Measurements from ENCODE around the gene SLC25A23. TPM values are rescaled to one million over a fixed set of nuclear protein-coding genes. Genes with fewer than 3 reads are reported as not detected.
A peak's percentile ranks its signal among the peaks of the same experiment; 100 is the strongest.
"Not testable (repeated sequence)": the region's sequence is repeated elsewhere in the genome, so short reads cannot be mapped to it uniquely, and the experiment has no call there.

The SLC25A23 gene
- total RNA-seq, 5 donors from 2014 or later (not counting 1 experiment from before 2014, with no cell fraction given), result 15.5 to 28.0 (median 25.5) TPM

- H3K36me3 Mint-ChIP-seq, result no peaks in the 10 kb centered on the region
- POLR2A ChIA-PET, result no interaction called here
- Histone ChIP-seq H3K4me3 (ENCODE audit: control insufficient read depth in 1 of 2, extremely low read depth in 1 of 2, low read length in 1 of 2) (no peak overlapping the region), H3K9me3 (no peaks in the 10 kb centered on the region), H3K27me3 (replicated peaks in 1 of 2; ENCODE audit: control insufficient read depth in 2 of 2, extremely low read depth in 1 of 2, insufficient read depth in 2 of 2, low read length in 1 of 2) (peaks cover 0 to 10% of the 10 kb centered on the region in 2 experiments), H3K36me3 (ENCODE audit: control insufficient read depth in 2 of 2, extremely low read depth in 1 of 2, insufficient read depth in 1 of 2, low read length in 1 of 2) (no peaks in the 10 kb centered on the region), H3K27ac (ENCODE audit: low read length) (no peak overlapping the region), H3K4me1 (ENCODE audit: control insufficient read depth in 1 of 2, extremely low read depth in 1 of 2, insufficient read depth in 2 of 2, low read length in 2 of 2) (peaks cover 0 to 7% of the 10 kb centered on the region in 2 experiments)
- 88% methylated on average over 11 of the region's 11 CpGs for WGBS (ENCODE audit: insufficient coverage)
- peak overlapping the region in 1 of 2 donors; percentile 46 for H3K27ac Mint-ChIP-seq
- H3K9me3 Mint-ChIP-seq, result no peaks in the 10 kb centered on the region
- no peak overlapping the region for H3K4me3 Mint-ChIP-seq
- peaks cover 0 to 7% (median 2%) of the 10 kb centered on the region in 3 donors for H3K4me1 Mint-ChIP-seq
- ATAC-seq (replicated peaks in 1 of 4) (no peak), DNase-seq (no peak)
- H3K27me3 Mint-ChIP-seq, result no peaks in the 10 kb centered on the region
- CTCF ChIA-PET, result no interaction called here
These were observed 27.7 kb downstream of the SLC25A23 start for GRCh38 chr19:6431891-6432290.

DNA sequence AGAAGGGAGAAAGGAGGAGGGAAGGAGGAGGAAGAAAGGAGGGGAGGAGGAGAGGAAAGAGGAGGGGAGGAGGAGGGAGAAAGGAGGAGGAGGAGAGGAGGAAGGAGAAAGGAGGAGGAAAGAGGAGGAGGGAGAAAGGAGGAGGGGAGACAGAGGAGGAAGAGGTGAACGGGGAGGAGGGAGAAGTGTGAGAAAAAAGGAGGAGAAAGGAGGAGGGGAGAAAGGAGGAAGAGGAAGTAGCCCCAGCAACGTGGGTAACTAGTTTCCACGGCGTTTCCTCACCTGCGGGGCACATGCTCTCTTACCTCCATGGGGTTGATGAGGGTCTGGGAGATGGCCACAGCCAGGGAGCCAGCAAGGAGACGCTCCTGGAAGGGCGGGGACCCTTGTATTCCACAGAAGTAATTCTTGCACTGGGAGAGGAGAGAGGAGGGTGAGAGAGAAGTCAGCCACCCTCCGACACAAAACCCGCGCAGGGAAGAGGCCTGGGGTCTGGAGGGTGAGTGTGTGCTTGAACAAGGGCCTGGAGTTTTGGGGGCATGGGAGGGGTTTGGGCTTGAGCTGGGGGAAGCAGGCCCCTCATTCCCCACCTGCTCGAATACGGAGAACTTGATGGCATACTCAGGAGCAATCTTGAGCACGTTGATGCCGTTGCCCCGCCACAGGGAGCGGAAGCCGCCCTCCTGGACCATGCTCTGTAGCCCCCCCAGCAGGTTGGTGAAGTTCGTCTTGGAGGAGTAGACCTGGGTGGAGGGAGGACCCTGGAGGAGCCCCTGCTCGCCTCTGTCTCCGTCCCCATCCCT, 30.0 kb downstream of the SLC25A23 start:
- peak overlapping the region in 1 of 3 donors; percentile 48 for H3K4me3 Mint-ChIP-seq
- no peak overlapping the region for H3K27ac ChIP-seq (ENCODE audit: low read length)
- WGBS (ENCODE audit: insufficient coverage), result 34% methylated on average over 8 of the region's 20 CpGs
- ChIA-PET POLR2A (no interaction called here), CTCF (no interaction called here)
- H3K27me3 Mint-ChIP-seq, result no peaks in the 10 kb centered on the region
- peaks cover 0 to 10% of the 10 kb centered on the region in 2 experiments for H3K27me3 ChIP-seq (replicated peaks in 1 of 2; ENCODE audit: control insufficient read depth in 2 of 2, extremely low read depth in 1 of 2, insufficient read depth in 2 of 2, low read length in 1 of 2)
- H3K4me1 Mint-ChIP-seq, result peaks cover 9 to 22% (median 14%) of the 10 kb centered on the region in 3 donors
- ATAC-seq (replicated peaks in 1 of 4) (no peak), DNase-seq (no peak)
- H3K4me1 ChIP-seq (ENCODE audit: control insufficient read depth in 1 of 2, extremely low read depth in 1 of 2, insufficient read depth in 2 of 2, low read length in 2 of 2), result peaks cover 5 to 21% of the 10 kb centered on the region in 2 experiments
- no peaks in the 10 kb centered on the region for H3K9me3 ChIP-seq
- no peak overlapping the region for H3K4me3 ChIP-seq (ENCODE audit: control insufficient read depth in 1 of 2, extremely low read depth in 1 of 2, low read length in 1 of 2)
- no peak overlapping the region for H3K27ac Mint-ChIP-seq
- H3K9me3 Mint-ChIP-seq, result no peaks in the 10 kb centered on the region
- no peaks in the 10 kb centered on the region for H3K36me3 ChIP-seq (ENCODE audit: control insufficient read depth in 2 of 2, extremely low read depth in 1 of 2, insufficient read depth in 1 of 2, low read length in 1 of 2)
- no peaks in the 10 kb centered on the region for H3K36me3 Mint-ChIP-seq

DNA sequence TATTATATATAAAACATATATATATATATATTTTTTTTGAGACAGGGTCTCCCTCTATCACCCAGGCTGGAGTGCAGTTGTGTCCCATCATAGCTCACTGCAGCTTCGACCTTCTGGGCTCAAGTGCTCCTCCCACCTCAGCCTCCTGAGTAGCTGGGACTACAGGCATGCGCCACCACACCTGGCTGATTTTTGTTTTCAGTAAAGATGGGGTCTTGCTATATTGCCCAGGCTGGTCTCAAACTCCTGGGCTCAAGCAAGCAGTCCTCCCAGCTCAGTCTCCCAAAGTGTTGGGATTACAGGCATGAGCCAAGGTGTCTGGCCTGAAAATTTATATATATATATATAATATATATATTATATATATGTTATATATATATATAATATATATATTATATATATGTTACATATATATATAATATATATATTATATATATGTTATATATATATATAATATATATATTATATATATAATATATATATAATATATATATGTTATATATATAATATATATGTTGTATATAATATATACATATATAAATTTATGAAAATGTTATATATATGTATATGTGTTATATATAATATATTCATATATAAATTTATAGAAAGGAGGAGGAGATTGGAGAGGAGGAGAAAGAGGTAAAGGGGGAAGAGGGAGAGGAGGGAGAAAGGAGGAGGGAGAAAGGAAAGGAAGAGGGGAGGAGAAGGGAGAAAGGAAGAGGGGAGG, 30.7 kb downstream of the SLC25A23 start:
- WGBS (ENCODE audit: insufficient coverage), result no CpG with 5 or more reads among the region's 2 CpGs
- H3K4me1 ChIP-seq (ENCODE audit: control insufficient read depth in 1 of 2, extremely low read depth in 1 of 2, insufficient read depth in 2 of 2, low read length in 2 of 2), result peaks cover 5 to 24% of the 10 kb centered on the region in 2 experiments
- CTCF ChIA-PET, result interaction anchor here in 1 of 2 donors (0.5 kb wide), 1 partner anchor 89 kb away, joined by 6 read pairs; no protein-coding TSS in a partner anchor
- H3K27me3 Mint-ChIP-seq; H3K36me3 Mint-ChIP-seq; H3K9me3 ChIP-seq; DNase-seq; H3K27ac Mint-ChIP-seq; ATAC-seq (replicated peaks in 1 of 4); H3K36me3 ChIP-seq (ENCODE audit: control insufficient read depth in 2 of 2, extremely low read depth in 1 of 2, insufficient read depth in 1 of 2, low read length in 1 of 2); H3K4me3 ChIP-seq (ENCODE audit: control insufficient read depth in 1 of 2, extremely low read depth in 1 of 2, low read length in 1 of 2); H3K27ac ChIP-seq (ENCODE audit: low read length); POLR2A ChIA-PET; H3K9me3 Mint-ChIP-seq: not testable (repeated sequence)
- Mint-ChIP-seq H3K4me1 (peaks cover 9 to 22% (median 14%) of the 10 kb centered on the region in 3 donors), H3K4me3 (peak overlapping the region in 1 of 3 donors; percentile 48)
- peaks cover 0 to 10% of the 10 kb centered on the region in 2 experiments for H3K27me3 ChIP-seq (replicated peaks in 1 of 2; ENCODE audit: control insufficient read depth in 2 of 2, extremely low read depth in 1 of 2, insufficient read depth in 2 of 2, low read length in 1 of 2)

- Mint-ChIP-seq H3K9me3 (no peaks in the 10 kb centered on the region), H3K36me3 (no peaks in the 10 kb centered on the region), H3K27ac (no peak overlapping the region), H3K4me3 (no peak overlapping the region), H3K27me3 (no peaks in the 10 kb centered on the region), H3K4me1 (peaks cover 25 to 40% (median 31%) of the 10 kb centered on the region in 3 donors)
- H3K4me1 ChIP-seq (ENCODE audit: control insufficient read depth in 1 of 2, extremely low read depth in 1 of 2, insufficient read depth in 2 of 2, low read length in 2 of 2), result peaks cover 13 to 41% of the 10 kb centered on the region in 2 experiments
- no peak overlapping the region for H3K4me3 ChIP-seq (ENCODE audit: control insufficient read depth in 1 of 2, extremely low read depth in 1 of 2, low read length in 1 of 2)
- no peaks in the 10 kb centered on the region for H3K9me3 ChIP-seq
- ATAC-seq (replicated peaks in 1 of 4) (no peak), DNase-seq (no peak)
- ChIA-PET CTCF (no interaction called here), POLR2A (no interaction called here)
- 93% methylated on average over 17 of the region's 18 CpGs for WGBS (ENCODE audit: insufficient coverage)
- peaks cover 0 to 5% of the 10 kb centered on the region in 2 donors for H3K36me3 ChIP-seq (ENCODE audit: control insufficient read depth in 2 of 2, extremely low read depth in 1 of 2, insufficient read depth in 1 of 2, low read length in 1 of 2)
- H3K27ac ChIP-seq (ENCODE audit: low read length), result no peak overlapping the region
- H3K27me3 ChIP-seq (replicated peaks in 1 of 2; ENCODE audit: control insufficient read depth in 2 of 2, extremely low read depth in 1 of 2, insufficient read depth in 2 of 2, low read length in 1 of 2), result peaks cover 0 to 9% of the 10 kb centered on the region in 2 experiments
These were observed 32.5 kb downstream of the SLC25A23 start for GRCh38 chr19:6427131-6427530.

DNA sequence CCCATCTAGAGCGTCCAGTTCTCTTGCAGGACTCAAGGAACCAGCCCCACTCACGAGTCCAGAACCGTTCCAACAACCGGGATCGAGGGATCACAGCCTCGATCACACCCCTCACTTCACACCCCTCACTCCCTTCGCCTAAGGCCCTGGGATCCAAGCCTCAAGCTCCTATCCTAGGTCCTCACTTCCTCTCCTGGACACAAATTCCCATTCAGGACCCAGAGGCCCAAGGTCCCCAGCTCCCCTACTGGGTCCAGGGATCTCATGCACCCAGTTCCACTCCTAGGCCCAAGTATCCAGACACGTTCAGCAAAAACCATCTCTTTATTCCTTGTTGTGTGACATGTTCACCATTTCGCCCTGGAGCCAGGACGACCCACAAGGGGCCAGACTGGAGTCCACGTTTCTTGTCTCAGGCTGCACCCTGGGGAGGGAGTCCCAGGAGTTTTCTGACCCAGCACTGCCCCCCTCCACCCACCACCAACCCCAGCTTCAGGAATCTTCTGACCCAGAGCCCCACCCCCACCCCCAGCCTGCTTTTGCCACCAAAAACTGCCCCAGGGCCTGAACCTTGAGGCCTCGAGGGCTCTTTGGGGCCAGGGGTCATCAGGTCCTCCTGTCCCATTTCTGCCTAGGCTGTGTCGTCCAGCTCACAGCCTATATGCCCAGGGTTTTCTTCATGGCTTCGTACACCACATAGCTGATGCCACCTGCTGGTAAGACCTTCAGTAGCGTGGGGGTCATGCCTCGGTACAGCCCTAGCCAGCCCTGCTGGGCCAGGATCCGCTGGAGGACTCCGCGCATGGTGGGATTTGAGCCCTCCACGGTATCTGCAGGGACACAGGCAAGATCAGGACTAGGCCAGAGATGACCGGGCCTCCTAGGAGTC, 33.6 kb downstream of the SLC25A23 start:
- 96% methylated on average over 19 of the region's 21 CpGs for WGBS (ENCODE audit: insufficient coverage)
- Mint-ChIP-seq H3K4me3 (peak overlapping the region; percentile 71 to 81 (median 71)), H3K27me3 (no peaks in the 10 kb centered on the region), H3K36me3 (peaks cover under 1% of the 10 kb centered on the region), H3K27ac (peak overlapping the region; percentile 85 to 97), H3K4me1 (peaks cover 33 to 42% (median 41%) of the 10 kb centered on the region in 3 donors), H3K9me3 (no peaks in the 10 kb centered on the region)
- ChIA-PET CTCF (interaction anchor here (0.7 to 1.1 kb wide), 3 partner anchors 54 to 895 kb away, joined by 3 to 11 read pairs (median 5); partner anchors contain the start of gene ALKBH7 (in 1 of the 2)), POLR2A (no interaction called here)
- DNase-seq, result peak in 1 of 35 experiments; percentile 31
- H3K36me3 ChIP-seq (ENCODE audit: control insufficient read depth in 2 of 2, extremely low read depth in 1 of 2, insufficient read depth in 1 of 2, low read length in 1 of 2), result peaks cover 0 to 13% of the 10 kb centered on the region in 2 donors
- H3K27ac ChIP-seq (ENCODE audit: low read length), result peak overlapping the region; percentile 96
- no peaks in the 10 kb centered on the region for H3K9me3 ChIP-seq
- H3K27me3 ChIP-seq (replicated peaks in 1 of 2; ENCODE audit: control insufficient read depth in 2 of 2, extremely low read depth in 1 of 2, insufficient read depth in 2 of 2, low read length in 1 of 2), result peaks cover 0 to 4% of the 10 kb centered on the region in 2 experiments
- ATAC-seq (replicated peaks in 1 of 4), result no peak
- H3K4me3 ChIP-seq (ENCODE audit: control insufficient read depth in 1 of 2, extremely low read depth in 1 of 2, low read length in 1 of 2), result peak overlapping the region in 1 of 2 donors; percentile 53
- peaks cover 13 to 49% of the 10 kb centered on the region in 2 experiments for H3K4me1 ChIP-seq (ENCODE audit: control insufficient read depth in 1 of 2, extremely low read depth in 1 of 2, insufficient read depth in 2 of 2, low read length in 2 of 2)

All from T-cell (primary cell).